Amniotic epithelial cell (primary cell): ENCODE results near the gene TMEM132C.

Source experiments
- DNase-seq: peaks from one replicate; pipeline ENCODE4 v3.0.0-alpha.2; 2010; ENCODE audit warnings: low read depth

TMEM132C gene

DNA sequence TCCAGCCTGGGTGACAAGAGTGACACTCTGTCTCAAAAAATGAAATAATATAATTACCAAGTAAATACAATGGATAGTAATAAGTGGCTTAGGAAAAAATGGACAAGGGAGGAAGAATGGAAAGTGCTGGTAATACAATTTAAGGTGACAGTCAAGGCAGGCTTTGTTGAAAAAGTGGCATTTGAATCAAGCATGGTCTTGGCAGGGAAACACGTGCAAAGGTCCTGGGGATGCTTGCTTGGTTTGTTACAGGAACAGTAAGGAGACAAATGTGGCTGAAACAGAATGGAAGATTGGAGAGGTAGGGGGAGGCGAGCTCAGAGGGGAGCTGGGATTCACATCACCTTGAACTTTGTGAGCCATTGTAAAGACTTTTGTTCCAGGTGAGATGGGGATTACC is 153.2 kb downstream of the TMEM132C start:
- DNase-seq, result no peak

DNA sequence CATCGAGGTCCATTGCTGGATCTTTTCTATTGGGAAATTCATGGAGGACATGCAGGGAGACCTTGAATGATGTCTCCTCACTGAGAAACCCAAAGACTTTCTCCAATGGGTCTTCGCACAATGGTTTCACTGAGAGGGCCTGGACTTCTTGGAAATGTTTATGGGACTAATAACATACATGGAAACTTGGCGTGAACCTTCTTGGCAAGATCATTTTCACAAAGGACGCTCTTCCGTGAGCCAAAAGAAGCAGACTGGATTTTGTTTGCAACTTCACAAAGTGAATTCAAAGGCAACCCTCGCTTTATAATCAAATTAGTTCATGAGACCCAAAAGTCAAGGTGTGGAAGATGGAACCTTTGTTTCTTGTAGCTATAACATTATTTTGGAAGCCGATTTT is 154.4 kb downstream of the TMEM132C start:
- DNase-seq, result no peak

DNA sequence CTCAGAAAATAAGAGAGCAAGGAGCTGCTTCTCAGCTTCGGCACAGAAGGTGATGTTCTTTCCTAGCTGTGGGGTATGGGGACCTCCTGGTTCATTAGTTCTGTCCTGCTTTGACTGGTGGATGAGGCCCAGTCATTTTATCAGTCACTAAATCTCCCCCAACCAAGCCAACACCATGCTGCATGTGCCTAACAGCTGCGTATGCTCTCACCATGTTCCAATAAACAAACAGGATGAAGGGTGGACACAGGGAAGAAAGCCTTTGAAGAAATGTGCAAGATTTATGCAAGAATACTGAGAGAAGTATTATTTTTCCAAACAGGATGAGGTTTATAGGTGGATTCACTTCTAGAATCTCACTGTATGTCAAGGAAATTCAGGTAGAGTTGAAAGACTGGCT is 156.2 kb downstream of the TMEM132C start:
- DNase-seq, result no peak

DNA sequence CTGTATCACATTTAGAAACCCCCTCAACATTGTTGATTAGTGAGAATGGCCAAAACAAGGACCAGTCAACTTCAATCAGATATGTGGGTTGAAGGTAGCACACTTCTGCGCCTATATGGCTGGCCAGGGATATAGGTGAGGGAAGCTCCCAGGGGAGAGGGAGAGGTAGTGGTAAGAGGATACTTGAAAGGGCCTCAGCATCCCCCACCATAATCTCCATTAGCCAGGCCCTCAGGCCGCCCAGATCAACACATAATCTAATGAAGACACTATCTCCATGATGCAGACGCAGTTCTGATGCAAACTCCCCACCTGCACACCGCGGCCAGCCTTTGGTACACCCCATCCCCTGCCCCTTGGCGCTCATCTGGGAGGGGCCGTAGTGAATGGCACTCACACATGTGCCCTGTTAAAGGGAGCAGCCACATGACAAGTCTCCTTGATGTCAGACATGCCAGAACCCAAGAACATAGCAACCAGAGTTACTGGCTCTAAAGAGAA is 158.0 kb downstream of the TMEM132C start:
- DNase-seq, result no peak

DNA sequence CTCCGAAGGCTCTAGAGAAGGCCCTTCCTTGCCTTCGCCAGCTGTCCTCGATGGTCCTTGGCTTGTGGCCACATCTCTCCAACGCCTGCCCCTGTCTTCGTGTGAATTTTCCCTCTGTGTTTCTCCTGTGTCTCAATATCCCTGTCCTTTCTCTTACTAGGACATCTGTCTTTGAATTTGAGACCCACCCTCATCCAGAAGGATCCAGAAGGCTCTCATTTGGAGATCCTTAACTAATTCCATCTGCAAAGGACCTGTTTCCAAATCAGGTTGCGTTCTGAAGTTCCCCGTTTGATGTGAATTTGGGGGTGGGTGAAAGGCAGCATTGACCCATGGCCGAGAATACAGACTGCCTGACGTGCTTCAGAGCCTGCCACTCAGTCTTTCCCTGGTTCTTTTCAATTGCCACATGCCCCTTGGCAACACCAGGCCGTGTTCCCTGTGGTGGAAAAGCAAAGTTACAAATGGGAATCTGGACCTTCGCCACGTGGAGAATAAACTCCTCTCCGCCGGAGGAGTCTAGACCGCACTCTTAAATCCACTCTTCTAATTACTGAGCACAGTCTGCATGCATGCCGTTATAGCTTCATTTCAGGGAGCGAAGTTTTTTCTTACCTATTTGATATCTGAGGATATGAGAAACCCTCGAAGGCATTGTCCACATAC is 158.8 kb downstream of the TMEM132C start:
- no peak for DNase-seq

DNA sequence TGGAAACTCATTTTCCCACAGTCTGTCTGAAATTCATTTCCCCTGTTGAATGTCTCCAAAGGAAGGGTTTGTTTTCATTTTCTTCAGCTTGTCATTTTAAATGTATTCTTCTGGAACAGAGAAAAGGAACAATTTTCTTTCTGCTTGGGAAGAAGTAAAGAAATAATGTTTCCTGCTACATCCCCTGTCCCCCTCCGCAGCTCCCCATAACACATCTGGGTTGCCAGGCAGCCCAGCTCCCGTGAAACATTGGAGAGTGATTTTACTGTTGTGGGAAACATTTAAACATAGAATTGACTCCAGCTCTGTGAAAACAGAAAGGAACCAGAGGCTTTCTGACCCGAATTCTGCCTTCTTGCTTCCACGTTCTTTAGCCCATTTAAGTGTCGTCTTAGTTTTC is 159.5 kb downstream of the TMEM132C start:
- DNase-seq, result no peak

DNA sequence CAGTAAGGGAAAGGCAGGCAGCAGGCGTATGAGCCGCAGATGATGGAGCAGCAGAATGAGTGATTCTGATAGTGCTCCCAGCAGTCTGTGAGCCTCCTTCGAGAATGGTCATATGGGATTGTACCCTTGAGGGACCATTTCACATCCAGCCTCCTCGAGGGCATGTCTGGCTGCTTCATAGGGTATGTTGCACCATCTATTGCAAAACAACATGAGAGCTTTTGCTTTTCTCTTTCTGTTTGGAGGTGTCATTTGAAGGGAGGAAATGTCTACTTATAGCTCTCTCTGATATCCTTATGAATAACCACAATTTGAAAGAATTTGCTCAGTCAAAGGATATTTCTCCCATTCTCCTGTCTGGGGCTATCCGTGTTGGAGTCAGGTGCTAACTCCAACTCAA is 172.8 kb downstream of the TMEM132C start:
- no peak for DNase-seq

DNA sequence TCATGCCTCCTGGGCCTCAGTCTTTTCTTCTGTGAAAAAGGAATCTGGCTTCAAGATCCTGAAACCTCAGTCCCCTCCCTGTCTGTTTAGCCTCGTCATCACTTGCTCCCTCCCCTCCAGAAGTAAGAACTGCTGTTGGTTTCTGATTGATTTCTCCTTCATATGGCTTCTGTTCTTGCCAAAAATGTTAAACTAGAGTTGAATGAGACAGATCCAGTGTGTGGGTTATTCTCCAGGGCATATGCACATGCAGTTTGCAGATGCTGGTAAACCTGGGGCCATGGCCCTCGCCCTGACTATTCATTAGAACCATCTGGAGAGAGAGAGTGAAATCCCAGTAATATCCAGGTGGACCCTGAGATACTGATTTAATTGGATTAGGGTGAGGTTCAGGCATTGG is 175.1 kb downstream of the TMEM132C start:
- no peak for DNase-seq

DNA sequence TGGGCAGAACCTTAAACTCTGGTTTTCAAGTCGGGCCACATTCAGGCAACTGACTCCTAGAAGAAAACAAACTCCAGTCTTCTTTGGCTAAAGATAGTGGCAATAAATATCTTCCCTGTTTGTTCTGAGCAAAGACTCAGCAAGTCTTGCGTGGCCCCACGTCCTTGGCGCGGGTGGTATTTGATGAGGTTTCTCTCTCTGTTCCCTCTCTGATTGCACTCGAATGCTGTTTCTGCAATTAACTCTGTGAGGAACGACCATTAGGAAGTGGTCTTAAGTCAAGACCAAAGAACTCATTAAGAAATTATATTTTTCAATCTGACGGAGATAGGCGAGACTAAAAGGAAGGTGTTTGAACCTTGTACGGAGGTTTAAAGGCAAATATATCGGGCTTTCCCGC is 177.6 kb downstream of the TMEM132C start:
- no peak for DNase-seq

DNA sequence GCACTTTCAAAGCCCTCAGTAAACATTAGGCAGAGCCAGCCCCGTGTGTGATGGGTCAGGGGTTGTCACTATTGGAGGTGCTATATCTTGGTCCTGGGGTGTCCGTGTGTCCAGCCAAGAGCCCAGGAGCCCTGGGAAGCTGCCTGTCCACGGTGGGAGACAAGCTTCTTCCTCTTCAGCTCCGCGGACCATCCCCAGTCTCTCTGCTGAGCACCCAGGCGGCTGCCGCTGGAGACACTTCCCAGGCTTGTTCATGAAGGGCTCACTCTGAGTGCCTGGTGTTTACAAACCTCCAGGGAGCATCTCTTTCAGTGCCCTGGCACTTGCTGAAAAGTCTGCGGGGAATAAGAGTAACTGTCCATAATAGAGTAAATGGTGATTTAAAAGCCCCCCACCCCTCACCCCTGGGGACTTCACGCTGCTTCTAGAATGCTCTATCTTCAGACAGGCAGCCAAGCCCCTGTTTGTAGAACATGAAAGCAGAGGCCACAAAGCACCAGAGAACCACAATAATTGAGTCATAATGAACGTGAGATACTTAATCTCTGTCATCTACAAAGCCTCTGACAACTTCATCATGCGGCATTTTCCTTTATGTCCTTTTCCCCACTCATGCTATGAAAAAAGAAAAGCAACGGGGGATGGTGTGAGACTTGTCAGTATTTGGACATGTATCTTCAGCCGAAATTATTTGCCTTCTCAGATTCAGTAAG is 178.6 kb downstream of the TMEM132C start:
- DNase-seq, result no peak

DNA sequence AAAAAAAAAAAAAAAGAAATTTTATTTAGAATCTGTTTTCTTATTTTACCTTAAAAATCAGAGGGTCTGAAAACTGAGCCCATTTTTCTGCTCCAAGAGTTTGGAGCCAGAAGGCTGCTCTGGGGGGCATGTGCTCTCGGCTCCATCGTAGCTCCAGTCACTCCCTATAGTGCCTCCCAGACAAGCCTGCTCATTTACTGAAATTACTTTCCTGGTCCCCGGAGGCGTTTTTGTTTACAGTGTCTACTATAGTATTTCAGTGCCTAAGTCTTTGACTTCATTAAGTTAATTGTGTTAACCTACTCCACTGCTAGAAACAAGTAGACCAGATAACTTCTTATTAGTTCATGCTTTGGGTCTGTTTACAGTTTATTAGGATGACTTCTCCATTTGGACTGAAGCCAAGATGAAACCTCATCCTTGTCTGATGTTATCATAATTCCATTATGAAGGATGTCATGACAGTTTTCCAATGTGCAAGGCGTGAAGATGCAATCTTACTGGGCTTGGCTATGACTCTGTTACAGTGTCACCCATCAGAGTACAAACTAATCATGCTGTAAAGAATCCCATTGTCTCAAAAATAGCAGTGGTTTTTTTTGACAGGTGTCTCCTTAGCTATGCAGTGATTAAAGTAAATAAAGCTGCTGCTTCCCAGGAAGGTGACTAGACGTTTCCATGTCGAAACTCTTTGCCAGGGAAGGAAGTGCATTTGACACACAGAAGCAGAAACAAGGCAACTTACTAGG is 182.3 kb downstream of the TMEM132C start:
- no peak for DNase-seq

DNA sequence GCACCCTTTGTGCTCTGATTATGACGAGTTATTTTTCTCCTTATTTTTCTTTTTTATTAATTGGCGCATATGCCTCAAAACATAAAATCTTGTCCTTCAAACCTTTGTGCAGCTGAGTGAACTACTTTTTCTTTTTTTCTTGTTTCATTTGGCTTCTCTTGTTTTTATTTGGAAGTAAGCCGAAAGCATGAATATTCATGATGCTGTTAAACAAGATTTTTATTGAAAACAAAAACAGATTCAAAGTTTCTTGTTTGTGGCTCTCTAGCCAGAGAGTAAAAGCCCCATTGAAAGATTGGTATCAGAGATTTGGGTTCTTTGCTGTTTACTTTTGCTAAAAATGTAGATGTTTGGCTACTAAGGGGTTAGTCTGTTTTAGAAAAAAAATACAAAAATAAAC is 183.8 kb downstream of the TMEM132C start:
- no peak for DNase-seq

DNA sequence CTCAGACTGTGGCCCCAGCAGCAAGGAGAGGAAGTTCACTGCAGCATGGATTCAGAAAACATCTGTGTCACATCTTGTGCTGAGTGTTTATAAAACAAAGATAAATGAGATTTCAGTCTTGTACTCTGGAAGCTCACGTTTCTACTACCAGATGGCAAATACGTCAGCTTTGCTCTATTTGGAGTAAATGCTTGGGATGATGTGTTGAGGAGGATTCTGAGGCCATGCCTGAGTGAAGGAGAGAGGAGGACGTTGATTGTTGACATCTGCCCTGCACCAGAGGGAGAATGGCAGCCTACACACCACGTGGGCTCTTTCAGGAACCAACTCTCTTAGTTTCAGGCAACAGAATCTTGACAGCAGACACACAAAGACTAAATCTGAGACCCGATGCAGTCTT is 188.9 kb downstream of the TMEM132C start:
- no peak for DNase-seq

DNA sequence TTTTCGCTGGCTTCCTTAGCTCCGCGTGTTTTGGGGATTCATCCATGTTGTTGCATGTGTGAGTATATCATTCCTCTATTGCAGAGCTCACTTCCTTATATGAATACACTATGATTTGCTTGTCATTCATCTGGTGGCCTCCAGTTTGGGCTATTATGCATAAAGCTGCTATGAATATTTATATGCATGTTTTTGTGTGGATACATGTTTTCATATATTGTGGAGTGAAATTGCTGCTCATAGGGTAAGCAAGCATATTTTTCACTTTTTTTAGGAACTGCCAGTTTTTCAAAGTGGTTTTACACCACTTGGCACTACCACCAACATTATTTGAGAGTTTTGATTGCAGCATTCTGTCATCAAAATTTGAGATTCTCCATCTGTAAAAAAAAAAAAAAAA is 190.0 kb downstream of the TMEM132C start:
- DNase-seq, result no peak

DNA sequence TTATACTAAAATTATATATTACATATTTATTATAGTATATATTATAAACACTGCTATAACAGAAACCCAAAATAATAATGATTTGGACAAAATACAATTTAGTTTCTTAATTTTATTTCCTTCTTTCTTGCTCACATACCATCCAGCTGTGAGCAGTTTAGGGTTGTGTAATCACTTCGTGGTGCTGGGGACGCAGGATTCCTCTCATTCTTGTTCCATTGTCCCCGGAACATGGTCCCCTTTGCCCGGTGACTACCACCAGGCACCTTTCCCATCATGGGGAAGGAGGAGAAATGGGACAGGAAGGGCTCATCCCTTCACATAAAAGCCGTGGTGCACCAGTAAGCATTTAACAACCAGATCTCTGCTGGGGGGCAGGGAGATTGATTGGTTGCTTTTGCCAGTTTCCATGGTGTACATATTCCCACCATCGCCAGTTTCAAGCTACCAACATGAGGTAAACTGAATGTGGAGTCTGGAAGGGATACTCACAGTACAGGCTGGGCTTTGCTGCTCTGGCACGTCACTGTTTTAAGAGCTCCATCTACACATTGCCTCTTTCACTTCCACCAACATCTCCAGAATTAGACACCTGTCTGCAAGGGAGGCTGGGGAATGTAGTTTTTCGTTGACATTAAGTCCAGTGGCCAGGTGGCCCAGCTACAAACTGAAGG is 191.5 kb downstream of the TMEM132C start:
- DNase-seq, result no peak

DNA sequence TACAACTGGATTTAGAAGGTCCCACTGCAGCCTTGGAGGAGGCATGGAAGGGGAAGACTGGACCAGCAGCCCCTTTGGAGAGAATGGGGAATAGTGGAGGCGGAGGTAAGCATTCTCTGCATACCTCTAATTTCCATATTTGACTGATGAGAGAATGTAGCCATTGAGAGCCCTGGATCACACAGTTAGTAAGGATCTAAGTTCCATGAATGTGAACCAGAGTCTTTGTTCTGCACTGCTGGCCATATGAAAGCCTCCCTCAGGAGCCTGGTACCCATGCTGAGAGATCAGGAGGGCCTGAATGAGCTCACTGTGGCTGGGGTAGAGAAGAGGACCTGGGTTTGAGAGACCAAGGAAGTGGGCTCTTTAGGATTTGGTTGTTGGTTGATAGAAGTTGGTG is 192.1 kb downstream of the TMEM132C start:
- DNase-seq, result no peak

DNA sequence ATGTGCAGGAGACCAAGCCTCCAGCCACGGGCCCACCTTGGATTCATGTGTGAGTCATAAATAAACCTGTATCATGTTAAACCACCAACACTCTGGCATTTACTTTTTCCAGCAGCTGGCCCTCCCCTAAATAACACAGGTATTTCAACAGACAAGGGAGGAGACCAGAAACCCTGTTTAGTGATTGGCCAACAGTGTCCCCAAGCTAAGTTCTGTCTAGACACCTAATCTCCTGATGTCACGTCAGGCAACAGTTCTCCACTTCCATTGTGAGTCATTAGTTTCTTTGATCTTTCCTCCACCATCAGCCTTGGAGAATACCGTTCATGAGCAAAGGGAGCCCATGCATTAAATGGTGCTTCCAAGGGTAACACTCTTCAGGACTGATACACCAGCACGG is 196.9 kb downstream of the TMEM132C start:
- DNase-seq, result no peak

DNA sequence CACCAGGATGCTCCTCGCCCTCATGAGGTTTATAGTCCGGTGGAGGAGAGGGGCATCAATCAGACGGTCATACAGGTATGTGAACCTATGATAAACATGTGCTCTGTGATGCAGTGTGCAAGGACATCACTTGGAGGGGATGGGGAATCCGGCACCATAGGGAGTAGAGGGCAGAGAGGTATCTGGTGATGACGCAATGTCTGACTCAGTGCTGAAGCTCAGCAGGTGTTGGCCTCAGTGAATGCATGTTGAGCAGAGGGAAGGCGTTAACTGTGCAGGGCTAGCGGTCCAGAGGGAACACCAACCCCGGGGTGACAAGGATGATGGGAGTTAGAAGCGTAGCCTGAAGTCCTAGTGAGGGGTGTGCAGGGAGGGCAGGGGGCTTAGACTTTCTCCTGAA is 200.9 kb downstream of the TMEM132C start:
- no peak for DNase-seq

DNA sequence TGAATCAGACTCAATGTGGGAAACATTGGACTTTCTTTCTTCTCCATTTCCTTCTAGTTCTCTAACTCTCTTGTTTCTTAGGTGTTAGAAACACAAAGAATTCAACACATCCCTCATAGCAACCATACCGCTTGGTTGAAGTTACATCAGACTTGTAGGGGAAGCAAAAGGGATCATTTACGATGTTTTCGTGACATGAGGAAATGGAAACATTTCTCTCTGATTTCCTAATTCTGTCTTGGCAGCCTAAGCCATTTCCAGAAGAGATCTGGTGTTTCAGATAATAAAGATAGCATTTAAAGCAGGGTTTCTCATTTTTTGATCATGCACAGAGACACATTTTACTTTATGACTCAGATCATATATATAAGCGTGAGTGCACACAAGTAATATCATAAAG is 202.0 kb downstream of the TMEM132C start:
- no peak for DNase-seq

DNA sequence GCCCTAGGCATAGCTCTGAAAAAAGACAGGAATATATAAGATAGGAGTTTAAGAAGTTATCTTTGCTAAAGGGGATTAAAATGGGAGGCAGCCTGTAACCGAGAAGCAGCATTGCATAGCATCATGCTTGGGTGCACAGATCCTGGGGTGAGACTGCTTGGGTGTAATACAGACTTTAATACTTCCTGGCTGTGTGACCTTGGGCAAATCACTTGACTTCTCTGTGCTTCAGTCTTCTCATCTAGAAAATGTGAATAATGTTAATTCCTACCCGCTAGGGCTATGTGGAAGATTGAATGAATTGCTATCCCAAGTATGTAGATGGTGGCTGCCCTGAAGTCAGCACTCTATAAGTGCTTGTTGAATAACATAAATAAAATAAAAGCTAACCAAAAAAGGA is 204.5 kb downstream of the TMEM132C start:
- no peak for DNase-seq

DNA sequence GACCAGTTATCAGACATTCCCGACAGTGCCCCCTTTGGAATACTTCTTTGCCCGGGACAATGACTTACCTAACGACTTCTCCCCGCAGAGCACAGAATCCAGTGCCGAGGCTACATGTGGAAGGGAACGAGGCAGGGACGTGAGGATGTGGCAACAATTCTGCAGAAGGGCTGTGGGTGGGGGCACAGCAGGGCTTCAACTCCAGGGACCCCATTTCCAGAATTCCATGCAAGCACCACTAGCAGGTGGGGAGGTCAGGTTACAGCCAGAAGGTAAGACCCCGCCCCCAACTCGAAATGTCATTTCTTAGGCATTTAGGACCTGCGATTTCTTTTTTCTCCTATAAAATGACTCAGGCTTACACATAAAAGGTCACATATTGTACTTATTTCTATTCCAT is 207.9 kb downstream of the TMEM132C start:
- DNase-seq, result no peak

DNA sequence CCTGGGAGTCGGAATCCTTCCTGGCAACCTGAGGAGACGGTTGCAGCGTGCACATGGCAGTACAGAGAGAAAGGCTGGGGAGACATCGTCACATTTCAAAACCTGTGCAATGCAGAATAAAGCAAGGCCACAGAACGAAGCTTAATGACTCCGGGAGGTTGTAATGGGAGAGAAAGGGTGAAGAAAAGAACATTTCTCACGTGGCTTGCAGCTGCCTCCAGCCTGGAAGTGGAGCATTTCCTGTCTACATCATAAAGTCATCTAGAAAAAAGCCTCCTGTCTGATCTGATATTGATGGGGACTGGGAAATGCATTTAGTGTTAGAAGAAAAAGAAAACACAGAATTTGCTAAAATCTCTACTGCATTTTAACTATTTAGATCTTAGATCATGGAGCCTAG is 209.3 kb downstream of the TMEM132C start:
- DNase-seq, result no peak
